ENCODE data around the gene CRACDL.

CRACDL gene

DNA sequence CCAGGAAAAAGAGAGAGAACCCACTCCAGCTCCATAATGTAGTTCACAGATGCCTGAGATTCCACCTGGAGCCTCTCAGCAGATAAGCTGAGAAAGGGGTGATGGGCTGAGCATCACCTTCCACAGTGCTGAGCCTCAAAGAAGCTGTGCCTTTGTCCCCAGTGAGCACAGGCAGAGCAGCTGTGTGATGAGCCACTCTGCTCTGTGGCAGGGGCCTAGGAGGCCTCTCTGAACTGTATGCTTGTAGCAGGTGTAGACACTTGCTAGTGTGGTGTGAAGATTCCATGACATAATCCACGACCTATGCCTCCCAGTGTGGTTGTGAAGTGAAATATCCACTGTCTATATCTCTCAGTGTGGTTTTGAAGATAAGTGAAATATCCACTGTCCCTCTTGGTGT, 134.7 kb downstream of the CRACDL start:
- DNase-seq = no peak

DNA sequence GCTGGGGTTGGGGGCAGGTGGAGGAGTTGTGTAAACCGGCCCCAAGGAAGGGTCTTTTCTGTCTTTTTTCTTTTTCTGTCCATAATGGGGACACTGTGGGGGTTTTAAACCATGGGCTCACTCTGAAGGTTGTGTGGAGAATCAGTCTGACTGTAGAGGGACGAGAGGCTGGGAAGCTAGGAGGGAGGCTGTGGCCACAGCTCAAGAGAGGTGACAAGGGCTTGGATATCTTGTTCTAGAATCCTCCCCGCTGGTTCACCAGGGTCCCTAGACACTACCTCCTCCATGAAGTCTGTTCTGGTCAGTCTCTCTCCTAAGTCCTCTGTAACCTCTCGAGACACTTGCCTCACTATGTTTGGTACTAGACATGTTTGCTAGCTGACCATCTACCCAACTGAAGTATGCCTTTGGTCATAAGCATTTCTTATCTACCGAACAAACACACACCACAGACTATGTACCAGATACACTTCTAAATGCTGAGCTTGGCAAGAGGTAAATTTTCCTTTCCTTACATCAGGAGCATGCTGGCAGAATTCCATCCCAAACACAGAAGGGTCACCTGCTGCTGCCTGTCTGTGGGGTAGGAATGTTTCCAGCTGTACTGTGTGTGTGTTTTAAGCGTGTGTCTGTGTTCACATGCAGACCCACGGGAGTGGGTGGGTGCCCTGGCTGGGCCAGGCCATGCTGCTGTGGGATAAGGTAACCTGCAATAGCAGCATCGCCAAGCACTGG, 135.5 kb downstream of the CRACDL start:
- DNase-seq = no peak

DNA sequence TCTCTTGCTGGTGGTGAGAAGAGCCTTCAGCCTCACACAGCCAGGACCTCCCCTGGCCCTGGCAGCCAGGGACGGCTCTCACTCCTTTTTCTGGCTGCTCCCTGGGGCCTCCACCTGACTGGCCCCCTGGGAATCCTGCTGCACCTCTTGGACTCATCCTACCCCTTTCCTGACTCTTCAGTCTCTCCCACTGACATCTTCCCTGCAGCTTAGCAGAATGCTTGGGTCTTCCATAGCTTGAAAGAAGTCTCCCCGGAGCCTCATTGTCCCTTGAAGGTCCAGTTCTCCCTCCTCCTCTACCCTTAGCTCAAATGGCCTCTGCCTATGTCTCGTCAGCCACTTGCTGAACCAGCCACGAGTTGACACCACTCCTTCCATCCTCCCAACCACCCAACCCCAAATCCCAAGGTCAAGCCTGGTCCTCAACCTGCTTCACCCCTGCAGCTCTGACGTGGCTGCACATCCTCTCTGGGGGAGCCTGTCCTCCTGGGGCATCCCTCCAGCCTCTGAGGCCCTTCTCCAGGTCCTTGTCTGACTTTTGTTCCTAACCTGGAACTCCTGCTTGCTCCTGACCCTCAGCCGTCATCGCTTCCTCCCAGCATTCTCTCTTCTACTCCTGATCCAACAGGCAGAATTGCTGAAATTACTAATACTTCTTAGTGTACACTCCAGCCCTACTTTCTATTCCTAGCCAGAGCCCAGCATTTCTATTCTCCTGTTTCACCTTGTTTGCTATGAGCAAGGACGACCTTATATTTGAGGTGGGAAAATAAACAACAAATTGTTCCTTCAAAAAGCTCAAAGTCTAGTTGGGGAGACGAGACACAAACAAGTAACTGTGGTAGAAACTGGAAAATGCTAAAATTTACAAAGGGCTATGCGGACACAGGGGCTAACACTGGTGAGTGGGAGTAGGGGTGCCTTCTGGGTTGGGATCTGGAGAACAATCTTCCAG, 136.4 kb downstream of the CRACDL start:
- no peak for DNase-seq

DNA sequence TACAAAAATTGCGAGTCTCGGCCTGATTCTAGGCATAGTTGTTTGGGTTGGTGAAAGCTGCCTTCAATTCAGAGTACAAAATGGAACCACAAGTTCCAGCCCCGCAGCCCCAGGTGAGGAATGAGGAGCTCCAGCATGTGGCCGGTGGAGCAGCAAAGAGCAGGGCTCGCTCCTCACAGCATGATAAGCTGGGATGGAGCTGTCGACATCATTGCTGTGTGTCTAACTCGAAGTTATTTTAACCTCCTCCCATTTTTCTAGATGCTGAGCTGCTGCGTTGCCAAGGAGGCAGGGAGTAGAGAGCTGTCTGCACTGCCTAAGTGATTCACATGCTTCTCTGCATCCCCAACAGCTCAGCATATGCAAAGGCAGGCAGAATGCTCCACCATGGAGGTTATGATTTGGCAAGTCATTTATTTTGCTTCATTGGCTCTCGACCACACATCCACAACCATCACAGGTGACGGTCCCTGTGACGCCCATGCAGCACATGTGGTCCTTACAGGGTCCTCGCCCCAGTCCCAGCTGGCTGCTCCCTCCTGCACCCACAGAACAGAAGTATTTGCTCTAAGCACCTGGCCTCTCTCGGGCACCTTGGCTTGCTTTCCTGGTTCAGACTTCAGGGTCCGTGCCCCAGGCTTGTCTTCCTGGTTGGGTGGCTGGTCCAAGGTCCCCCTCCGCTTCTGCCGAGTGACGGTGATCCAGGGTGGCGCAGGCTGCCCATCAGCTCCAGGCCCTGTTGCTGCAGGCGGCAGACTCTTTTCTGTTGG, 139.1 kb downstream of the CRACDL start:
- DNase-seq = no peak

DNA sequence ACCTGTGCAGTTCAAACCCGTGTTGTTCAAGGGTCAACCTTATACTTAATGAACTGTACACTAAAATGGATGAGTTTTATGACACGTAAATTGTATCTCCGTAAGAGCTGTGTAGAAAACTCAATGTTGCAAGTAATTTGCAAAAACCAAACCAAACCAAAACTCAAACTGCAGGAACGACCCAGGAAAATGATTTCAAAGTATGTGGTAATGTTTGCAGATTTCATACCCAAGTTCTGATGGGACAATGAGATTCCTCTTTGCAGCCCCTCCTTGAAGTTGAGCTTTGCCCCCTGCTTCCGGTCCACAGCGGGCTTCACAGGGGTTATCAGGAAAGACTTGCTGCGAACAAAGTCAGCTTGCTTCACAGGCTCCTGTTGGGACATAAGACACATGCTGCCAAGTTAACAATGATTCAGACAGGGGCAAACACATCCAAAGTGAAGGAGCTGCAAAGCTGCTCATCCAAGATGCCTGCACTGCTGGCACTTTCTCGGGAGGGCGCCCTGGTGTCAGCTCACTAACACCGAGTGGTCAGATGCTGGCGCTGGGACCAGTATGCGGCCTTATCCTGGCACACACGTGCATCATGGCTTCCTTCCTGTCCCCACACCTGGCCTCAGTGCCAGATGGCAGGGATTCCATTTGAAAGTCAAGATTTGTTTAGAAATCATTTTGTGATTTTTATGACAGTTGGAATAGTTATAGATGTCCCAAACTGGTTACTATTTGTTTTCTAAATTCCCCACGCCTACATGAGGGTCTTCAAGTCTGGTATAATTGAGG, 139.9 kb downstream of the CRACDL start:
- no peak for DNase-seq

DNA sequence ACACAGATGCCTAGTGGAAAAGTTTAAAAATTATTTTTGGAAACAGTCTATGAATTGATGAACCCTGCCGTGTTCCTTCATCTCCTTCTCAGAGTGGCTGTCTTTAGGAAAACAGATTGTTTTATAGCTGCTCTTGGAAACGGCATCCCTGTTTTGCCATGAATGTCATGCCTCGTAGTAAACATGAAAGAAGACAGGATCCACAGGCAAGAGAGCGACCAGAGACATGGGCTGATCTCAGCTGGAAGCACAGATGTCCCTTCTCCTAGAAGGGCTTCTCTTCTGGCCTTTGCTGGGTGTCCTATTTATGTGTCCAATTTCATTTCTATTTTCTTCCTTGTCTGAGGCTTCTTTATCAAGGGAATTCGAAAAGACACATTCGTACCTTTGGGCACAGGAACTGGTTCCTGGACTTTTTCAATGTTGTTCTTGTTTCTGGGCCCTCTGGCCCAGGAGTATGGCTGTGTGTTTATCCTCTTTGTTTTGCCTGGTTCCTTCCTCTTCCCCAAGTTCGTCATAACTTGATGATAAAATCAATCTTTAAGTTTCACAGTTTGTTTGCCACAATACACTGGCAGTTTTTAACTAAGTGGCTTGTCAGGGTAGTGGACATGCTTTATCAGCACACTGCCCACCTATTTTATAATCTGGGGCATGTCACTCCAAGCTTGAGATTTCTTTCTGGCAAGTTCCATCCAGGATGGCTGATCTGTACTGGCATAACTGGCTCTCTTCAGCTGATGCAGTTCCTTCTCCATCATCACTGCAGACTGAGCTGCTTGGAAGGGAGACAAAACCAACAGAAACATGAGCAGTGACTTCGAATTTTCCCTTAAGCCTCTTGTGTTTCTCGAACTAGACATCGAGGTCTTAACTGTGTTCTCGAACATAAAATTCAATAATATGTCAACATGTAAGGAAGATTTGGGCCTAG, 141.9 kb downstream of the CRACDL start:
- no peak for DNase-seq

DNA sequence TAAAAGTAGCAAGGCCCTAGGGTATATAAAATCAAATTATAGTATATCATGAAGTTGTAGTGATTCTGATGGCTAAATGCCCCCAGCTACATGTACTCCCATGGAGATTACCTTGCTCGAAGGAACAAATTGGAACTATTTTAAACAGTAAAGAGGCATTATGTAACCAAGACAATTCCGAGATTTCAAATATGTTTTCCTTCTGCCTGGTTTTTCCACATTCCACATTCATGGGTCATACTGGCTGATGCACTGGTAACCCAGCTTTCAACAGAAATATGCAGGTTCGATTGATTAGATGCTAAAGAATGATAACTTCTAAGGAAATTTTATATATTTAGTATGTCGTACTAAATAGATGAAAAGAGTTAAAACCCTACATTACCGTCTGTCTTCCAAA, 142.8 kb downstream of the CRACDL start:
- DNase-seq = no peak

DNA sequence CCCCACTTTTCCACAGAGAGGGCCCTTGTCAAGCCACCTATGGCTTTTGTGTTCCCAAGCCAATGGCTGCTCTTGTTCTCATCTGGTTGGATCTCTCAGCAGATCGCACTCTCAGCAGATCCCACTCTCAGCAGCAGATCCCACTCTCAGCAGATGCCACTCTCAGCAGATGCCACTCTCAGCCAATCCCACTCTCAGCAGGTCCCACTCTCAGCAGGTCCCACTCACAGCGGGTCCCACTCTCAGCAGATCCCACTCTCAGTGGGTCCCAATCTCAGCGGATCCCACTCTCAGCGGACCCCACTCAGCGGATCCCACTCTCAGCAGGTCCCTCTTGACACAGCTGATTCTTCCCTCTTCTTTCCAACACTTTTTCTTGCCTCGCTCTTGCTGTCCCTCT, 145.8 kb downstream of the CRACDL start:
- no peak for DNase-seq

DNA sequence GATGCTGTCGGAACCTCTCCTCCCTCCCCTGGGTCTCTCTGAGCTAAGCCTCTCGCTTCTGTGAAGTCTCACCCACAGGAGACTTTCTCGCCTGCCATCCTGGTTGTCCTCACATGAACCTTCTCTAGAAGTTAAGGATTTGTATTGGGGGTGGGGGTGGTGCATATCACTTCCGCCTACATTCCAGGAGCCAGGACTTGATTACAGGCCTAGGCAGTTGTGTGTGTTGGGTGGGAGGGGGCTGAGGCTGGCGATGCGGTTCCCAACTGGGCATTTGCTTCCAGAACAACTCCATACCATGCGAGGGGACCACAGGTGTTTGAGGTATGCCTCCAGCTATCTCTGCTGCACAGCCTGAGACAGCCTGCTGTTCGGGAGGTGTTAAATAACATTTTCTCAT, 148.3 kb downstream of the CRACDL start:
- DNase-seq = no peak

DNA sequence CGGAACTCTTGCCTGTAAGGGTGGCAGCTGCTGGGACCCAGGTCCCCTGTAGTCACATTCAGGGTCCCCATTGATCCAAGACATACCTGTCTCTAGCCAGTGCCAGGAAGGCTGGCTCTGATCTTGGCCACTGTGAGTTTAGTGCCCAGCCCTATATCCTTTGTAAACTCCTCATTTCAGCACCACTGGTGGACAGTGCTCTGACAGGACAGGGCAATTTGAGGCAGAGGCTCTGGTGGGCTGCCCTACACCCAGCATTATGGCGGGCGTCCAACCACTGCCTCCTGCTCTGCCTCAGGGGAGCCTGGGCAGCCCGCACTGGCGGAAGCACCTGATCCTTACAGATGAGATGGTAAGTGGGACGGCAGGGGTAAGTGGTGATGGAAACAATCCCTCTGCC, 149.8 kb downstream of the CRACDL start:
- no peak for DNase-seq

DNA sequence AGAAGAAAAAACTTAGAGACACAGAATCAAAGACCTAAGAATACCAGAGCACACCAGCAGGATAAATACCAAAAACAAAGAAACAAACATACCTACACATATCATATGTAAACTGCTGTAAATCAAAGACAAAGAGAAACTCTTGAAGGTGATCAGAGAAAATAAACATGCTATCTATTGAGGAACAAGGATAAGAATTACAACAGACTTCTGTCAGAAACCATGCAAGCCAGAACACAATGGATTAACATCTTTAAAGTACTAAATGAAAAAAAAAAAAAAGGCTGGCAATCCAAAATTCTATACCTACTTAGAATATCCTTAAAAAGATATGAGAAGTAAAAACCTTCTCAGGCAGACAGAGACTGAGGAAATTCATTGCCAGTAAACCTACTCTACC, 153.5 kb downstream of the CRACDL start:
- DNase-seq = no peak

DNA sequence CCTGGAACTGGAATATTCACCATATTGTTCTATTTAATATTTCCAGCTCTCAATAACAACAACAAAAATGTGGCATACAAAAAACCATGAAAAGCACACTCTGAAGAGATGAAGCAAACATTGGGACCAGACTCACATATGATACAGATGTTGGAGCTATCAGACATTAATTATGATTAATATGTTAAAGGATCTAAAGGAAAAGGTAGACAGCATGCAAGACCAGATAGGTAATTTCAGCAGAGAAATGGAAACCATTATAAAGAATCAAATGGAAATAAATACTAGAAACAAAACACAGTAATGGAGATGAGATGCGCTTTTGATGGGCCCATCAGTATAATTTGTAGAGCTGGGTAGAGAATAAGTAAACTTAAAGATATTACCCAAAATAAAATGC, 154.2 kb downstream of the CRACDL start:
- DNase-seq = no peak

DNA sequence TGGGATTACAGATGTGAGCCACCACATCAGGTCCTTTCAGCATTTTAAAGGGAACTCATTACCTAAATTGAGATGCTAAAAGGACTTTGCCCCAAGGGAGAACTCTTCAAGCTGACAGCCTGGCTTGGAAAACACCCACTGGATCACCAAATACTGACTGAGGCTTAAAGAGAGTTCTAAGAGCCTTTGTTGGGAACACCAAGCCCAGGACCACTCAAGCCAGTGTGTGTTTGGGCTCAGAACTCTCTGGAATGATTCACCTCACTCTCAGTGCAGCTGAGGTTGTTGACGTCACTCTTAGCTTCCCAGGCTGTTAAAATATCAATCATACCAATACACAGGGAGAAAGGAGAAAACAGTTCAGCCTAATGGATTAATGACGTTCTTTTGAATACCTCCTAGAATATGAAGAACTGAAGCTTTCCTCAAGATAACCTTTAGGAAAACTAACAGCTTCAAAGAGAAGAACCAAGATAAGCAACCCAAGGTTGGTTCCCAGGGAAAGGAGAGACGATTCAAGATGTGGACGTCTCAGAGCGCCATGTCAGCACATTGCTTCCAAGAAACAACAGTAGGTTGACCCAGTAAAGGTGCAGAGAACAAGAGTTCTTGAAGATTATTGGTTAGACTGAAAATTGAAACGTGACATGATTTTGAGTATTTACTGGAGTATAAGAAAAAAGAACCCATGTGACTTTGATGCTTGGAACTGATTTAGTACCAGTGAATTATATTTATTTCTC, 157.1 kb downstream of the CRACDL start:
- DNase-seq = no peak

DNA sequence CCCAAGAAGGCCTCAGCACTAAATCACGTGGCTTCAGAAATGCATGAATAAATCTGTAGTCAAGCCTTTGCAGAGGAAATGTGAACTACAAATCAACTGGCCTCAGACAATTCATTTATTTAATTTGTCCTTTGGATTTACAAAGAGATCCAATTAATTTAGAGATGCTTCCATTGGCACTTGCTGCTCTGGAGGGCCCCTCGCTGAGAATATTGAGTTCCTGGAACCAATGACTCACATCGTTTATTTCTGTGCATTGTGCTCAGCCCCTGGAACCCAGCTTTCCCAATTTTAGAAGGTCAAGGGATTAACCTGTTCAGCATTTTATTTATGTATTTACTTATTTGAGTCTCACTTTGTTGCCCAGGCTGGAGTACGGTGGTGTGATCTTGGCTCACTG, 157.9 kb downstream of the CRACDL start:
- DNase-seq = no peak

DNA sequence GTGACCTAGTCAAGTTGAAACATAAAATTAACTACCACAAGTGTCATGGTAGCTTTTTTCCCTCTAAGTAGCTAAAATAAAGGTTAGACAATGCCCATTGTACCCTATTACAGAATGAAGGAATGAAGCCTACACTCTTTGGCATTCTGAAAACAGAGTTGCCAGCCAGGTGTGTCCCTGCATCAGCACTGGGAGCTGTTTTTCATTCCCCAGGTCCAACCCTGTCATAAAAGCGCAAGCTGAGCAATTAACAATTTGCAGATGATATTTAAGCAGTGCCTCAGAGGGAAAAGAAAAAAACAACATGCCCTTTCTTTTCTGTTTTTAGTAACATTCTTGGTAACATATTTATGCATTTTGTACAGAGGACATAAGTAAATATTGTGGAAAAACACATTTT, 158.3 kb downstream of the CRACDL start:
- no peak for DNase-seq

DNA sequence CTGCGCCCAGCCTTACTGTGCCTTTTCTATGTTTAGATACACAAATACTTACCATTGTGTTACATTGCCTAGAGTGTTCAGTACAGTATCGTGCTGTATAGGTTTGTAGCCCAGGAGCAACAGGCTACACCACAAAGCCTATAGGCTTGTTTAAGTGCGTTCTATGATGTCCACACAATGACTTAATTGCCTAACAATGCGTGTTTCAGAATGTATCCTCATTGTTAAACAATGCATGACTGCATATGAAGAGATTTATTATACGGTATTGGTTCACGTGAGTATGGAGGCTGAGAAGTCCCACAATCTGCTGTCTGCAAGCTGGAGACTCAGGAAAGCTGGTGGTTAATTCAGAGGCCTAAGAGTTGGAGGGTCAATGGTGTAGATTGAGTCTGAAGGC, 158.9 kb downstream of the CRACDL start:
- DNase-seq = no peak

DNA sequence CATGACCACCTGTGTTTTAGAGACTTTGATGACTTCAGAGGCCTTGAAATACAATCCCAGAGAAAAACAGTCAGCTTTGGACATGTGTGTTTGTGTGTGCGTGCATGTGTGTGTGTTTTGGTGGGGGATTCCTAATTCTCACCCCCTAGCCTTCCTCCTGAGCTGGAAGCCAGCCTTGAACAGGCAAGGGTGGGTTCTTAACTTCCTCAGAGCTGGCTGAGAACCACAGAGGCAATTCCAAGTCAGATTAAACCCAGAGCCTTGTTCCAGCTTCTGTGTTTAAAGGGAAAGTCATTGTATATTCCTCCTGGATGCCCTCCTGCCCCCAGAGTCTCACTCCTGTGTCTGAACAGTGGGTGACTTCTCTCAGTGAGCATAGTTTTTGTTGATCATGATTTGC, 159.9 kb downstream of the CRACDL start:
- no peak for DNase-seq

DNA sequence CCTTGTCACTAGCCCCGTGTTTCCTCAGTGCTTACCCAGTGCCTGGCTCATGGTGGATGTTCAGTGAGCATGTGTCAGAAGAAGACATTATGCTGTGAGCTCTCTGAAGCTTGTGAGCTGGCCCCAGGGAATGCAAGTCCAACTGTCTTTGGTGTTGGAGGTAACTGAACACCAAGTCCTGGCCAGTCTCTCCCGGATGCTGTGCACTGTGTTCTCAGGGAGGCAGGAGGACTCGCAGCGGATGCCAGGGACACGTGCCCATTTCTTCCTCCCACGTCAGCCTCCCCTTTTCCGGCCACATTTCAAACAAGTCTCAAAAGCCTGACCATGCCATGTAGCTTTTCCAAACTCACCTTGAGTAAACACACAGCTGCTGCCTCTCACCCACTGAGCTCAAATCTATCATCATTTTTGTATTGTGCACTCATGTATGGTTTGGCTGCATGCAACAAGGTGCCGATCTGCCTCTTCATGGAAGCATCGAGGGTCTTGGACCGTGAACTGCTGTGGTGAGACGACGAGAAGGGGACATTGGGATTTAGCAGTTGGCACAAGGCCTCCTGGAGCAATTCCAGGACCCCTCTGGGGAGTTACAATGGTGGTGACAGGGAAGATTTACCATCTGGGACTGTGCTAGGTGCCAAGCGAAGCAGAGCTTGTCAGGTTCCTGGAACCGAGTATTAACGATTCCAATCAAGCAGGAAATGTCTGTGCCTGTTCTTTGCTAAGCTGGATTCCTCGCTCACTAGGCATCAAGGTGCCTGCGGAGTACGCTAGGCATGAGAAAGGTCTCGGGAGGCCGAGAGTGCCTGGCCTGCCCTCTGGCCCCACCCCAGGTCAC, 160.7 kb downstream of the CRACDL start:
- no peak for DNase-seq

DNA sequence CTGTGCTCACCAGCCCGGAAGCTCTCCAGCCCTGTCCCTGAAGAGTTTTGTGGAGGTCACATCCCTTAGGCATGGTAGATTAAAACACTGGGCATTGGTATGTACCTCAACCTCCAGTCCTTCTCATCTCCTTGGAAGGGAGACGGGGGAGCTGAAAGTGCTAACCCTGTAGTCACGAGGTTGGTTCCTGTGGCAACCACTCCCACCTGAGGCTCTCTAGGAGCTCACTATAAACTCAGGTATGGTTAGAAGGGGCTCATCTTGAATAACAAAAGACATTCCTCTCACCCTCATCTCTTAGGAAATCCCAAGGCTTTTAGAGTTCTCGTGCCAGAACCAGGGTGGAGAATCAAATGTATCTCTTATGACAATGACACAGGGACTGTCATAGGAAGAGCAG, 162.1 kb downstream of the CRACDL start:
- DNase-seq = no peak

DNA sequence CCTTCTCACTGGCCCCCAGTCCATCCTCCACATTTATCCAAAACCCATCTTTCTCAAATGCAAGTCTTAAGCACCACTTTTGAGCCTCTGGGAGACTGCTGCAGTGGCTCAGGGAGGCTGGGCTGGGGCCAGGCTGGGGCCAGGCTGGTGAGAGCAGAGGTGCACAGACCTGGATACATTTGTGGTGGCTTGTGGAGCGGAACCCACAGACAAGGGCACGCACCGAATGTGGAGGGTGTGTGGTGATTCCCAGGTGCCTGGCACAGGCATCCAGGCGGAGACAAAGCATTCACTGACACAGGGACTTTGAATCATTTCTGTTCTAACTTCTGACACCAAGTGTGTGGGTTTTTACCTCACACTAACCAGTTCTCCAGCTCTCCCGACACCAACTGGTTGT, 162.9 kb downstream of the CRACDL start:
- no peak for DNase-seq
